ENCODE results near the gene DPY19L1.

DNA sequence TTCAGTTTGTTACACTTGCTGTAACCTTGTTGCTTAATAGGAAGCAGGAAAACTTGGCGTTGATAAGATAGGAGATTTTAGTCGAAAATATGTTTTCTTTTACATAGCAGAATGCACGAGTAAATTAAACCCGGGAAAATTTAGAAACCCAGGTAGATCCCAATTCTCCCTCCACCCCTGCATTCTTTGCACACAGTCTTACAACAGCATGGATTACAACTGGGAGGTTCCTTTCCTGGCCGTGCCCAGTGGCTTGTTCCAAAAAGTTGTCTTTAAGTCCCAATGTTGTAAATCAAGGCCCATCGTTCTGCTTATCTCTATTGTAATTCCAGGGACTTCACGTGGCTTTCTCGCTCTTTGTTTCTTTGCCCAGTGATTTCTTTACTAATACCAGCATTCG, 1.1 kb upstream of the DPY19L1 start:
- TF ChIP-seq, protein P1, sequence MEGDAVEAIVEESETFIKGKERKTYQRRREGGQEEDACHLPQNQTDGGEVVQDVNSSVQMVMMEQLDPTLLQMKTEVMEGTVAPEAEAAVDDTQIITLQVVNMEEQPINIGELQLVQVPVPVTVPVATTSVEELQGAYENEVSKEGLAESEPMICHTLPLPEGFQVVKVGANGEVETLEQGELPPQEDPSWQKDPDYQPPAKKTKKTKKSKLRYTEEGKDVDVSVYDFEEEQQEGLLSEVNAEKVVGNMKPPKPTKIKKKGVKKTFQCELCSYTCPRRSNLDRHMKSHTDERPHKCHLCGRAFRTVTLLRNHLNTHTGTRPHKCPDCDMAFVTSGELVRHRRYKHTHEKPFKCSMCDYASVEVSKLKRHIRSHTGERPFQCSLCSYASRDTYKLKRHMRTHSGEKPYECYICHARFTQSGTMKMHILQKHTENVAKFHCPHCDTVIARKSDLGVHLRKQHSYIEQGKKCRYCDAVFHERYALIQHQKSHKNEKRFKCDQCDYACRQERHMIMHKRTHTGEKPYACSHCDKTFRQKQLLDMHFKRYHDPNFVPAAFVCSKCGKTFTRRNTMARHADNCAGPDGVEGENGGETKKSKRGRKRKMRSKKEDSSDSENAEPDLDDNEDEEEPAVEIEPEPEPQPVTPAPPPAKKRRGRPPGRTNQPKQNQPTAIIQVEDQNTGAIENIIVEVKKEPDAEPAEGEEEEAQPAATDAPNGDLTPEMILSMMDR (conservative IDR thresholded peaks at IDR 0.05 in 1 of 2, IDR thresholded peaks at IDR 0.05 in 1 of 2; ENCODE audit: extremely low read depth in 1 of 2, insufficient read depth in 1 of 2, low read depth in 1 of 2, low read length in 2 of 2), result no peak
- TF ChIP-seq EZH2 (IDR thresholded peaks at IDR 0.05; ENCODE audit: borderline replicate concordance, low read length), result no peak
